Fibroblast of villous mesenchyme (primary cell): ENCODE data around the gene BPIFB2. TPM values are rescaled to one million over a fixed set of nuclear protein-coding genes. Genes with fewer than 3 reads are reported as not detected.

ENCODE experiments used
- DNase-seq: peaks from one replicate; pipeline ENCODE4 v3.0.0-alpha.2; 2010; ENCODE audit warnings: low read depth
- H3K4me3 ChIP-seq: 2 replicates; pipeline ENCODE4 v1.5.1; 2011; ENCODE audit warnings: low read depth, mild to moderate bottlenecking, low read length
- total RNA-seq: library from RNA; depleted of rRNA; stranded (reverse); fragments of >200 nt; gene quantifications from 2 replicates; pipeline ENCODE4 v1.2.3, GENCODE V29; 2012
- TF ChIP-seq, protein P1 (sequence below): IDR thresholded peaks from 2 replicates; pipeline ENCODE4 v1.5.1; 2012; ENCODE audit warnings: low read depth, mild to moderate bottlenecking, low read length; ENCODE audit not compliant: insufficient read depth

BPIFB2 gene
- total RNA-seq, 1 donor = not detected

DNA sequence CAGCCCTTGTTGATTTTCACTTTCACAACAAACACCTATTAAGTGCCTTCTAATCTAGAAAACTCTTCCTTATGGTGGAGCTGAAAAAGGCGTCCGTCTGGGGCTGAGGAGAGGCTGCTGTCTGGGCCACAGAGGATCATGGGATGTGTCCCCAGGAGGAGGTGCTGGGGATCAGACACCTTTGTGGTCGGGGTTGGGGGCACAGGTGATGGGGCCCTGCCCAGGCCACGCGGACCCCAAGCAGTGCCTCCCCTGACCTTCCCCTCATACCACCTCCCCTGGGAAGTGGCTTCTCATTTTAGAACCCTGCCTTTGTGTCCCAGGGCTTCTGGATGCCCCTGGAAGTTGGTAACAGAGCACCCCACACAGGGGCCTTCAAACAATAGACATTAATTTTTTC is 44.3 kb upstream of the BPIFB2 start:
- no peak for DNase-seq
- TF ChIP-seq, protein P1, sequence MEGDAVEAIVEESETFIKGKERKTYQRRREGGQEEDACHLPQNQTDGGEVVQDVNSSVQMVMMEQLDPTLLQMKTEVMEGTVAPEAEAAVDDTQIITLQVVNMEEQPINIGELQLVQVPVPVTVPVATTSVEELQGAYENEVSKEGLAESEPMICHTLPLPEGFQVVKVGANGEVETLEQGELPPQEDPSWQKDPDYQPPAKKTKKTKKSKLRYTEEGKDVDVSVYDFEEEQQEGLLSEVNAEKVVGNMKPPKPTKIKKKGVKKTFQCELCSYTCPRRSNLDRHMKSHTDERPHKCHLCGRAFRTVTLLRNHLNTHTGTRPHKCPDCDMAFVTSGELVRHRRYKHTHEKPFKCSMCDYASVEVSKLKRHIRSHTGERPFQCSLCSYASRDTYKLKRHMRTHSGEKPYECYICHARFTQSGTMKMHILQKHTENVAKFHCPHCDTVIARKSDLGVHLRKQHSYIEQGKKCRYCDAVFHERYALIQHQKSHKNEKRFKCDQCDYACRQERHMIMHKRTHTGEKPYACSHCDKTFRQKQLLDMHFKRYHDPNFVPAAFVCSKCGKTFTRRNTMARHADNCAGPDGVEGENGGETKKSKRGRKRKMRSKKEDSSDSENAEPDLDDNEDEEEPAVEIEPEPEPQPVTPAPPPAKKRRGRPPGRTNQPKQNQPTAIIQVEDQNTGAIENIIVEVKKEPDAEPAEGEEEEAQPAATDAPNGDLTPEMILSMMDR = no peak

DNA sequence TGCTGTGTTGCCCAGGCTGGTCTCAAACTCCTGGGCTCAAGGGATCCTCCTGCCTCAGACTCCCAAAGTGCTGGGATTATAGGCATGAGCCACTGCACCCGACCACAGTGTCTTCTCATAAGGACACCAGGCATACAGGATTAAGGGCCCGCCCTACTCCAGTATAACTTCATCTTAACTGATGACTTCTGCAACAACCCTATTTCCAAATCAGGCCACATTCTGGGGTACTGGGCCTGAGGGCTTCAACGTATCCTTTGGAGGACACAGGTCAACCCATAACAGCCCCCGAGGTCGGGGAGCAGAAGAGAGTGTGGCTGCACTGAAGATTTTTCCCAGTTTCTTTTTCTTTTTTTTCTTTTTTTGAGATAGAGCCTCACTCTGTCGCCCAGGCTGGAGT is 42.9 kb upstream of the BPIFB2 start:
- no peak for DNase-seq
- H3K4me3 ChIP-seq = no peak overlapping the region
- TF ChIP-seq, protein P1 = no peak

More for the DNA sequence above, 44.3 kb upstream of the BPIFB2 start:
- no peak overlapping the region for H3K4me3 ChIP-seq

DNA sequence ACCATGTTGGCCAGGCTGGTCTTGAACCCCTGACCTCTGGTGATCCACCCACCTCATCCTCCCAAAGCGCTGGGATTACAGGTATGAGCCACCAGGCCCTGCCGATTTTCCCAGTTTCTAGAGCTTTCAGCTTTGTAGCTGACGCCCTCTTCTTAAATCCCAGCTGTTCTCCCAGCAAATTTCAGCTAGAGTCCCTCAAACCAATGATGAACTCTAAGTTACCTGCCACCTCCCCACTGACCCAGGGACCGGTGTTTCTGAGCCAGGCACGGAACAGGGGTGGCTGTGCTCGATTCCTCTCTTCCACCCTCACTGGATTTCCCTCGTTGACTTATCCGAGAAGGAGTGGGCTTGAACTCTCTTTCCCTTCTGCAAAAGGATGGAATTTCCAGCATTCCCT is 42.4 kb upstream of the BPIFB2 start:
- no peak overlapping the region for H3K4me3 ChIP-seq
- TF ChIP-seq, protein P1 = no peak
- DNase-seq = no peak

DNA sequence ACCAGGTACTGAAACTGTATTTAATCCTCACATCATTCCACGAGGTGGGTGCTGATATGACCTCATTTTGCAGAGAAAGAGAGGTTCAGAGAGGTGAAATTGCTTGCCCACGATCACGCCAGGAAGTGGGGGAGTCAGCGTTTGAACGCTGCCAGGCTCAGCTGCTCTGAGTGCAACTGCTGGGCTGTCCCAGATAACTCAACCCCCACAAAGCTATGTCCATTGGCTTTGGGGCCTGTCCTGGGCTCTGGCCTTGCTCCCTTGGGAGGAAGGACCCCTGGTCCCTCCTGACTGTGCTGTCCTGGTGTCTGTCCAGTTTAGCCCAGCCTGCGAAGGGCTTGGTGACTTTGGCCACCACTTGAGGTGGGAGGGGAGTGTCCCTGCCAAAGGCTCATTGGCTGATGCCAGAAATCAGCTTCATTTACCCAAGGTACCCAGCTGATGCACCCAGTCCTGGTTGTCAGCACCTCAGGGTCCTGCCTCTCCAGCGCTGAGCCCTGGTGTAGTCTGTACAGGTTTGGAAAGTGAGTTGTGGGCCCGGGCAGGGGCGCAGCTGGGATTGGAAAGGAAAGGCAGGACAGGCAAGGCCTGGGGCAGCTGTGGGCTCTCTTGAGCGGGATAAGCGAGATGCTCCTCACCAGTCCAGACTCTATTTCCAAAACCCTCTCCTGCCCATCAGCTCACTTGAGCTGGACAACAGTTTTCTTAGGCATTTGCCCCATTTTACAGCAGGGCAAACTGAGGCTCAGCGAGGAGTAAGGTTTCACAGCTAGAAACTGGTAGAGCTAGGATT is 41.7 kb upstream of the BPIFB2 start:
- DNase-seq = no peak
- no peak overlapping the region for H3K4me3 ChIP-seq
- TF ChIP-seq, protein P1 = no peak

DNA sequence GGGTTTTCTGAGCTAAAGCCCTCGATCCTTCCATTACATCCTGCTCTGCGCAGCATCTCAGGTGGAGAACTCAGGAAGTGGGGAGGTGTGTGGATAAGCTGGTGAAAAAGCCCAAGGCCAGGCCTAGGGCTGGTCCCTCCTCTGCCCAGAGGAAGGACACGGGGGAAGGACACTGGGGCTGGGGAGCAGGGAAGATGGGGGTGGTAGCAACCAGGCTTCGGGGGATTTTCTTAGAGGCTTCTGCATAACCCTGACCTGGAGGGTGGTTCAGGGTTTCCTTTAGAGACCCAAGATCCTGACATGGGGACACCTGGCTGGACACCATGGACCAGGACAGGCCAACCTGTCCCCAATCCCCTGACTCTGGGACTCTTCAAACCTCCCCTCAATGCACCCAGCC is 41.1 kb upstream of the BPIFB2 start:
- H3K4me3 ChIP-seq = no peak overlapping the region
- TF ChIP-seq, protein P1 = no peak
- no peak for DNase-seq

DNA sequence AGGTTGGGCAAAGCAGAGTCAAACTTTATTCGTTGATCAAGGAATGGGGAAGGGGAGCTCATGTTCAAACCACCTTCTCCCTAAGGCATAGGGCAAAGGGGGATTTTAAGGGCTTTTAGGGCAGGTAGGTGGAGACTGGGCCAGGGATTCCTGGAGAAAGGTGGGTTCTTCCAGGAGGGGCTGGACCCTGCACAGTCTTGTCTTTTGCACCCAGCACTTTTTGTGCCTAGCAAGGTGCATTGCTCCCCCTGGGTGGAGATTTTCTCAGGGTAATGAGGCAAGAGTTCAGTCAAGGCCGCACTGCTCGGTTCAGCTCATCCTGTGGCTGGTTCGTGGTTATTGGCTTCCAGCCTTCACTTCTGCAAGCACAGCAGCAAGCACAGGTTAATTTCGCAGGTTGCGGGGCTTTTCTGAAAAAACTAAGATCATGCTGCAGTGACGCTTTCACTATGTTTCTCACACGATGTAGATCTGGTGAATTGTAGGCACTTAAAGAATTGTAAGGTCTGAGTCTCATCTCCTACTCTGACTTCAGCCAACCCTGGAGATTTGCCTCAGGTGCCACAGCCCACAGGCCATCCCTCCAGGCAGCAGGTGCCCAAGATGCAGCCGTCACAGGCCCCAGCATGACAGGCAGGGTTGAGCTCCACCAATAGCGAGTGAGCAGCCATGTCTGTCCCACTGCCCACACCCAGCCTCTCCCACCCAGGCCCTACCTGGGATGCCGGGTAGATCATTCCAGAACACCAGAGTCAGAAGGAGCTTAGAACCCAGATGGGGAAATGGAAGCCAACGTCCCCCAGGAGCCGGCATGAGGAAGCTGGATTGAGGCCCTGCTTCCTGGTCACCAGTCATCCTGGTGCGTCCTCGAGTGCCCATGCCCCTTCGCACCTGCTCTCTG is 40.4 kb upstream of the BPIFB2 start:
- DNase-seq = no peak
- no peak overlapping the region for H3K4me3 ChIP-seq
- TF ChIP-seq, protein P1 = no peak
